Upper lobe of left lung (tissue), 4 donors: ENCODE results near the gene HCST.
A peak's percentile ranks its signal among the peaks of the same experiment; 100 is the strongest.

Source experiments
- CTCF ChIP-seq, 6 experiments: fragments of 450-650 bp in 4 of 6; fragments of 200-600 bp in 2 of 6; sonication (generic) in 2 of 6; IDR thresholded peaks; one replicate each; pipeline ENCODE4 v1.5.1; 2016 to 2019; ENCODE audit warnings: antibody characterized with exemption in 6 of 6
- EP300 ChIP-seq, 4 donors: sonication (generic); formaldehyde crosslinking; IDR thresholded peaks; one replicate each; pipeline ENCODE4 v1.5.1; 2017; ENCODE audit warnings: antibody characterized with exemption in 4 of 4, control low read depth in 2 of 4
- POLR2A ChIP-seq, 4 donors: fragments of 450-650 bp; IDR thresholded peaks; one replicate each; pipeline ENCODE4 v1.5.1; 2016 to 2017; ENCODE audit warnings: antibody characterized with exemption in 4 of 4, mild to moderate bottlenecking in 2 of 4
- POLR2AphosphoS5 ChIP-seq, 2 donors: sonication (generic); formaldehyde crosslinking; IDR thresholded peaks; one replicate each; pipeline ENCODE4 v1.5.1; 2017; ENCODE audit warnings: antibody characterized with exemption in 2 of 2

DNA sequence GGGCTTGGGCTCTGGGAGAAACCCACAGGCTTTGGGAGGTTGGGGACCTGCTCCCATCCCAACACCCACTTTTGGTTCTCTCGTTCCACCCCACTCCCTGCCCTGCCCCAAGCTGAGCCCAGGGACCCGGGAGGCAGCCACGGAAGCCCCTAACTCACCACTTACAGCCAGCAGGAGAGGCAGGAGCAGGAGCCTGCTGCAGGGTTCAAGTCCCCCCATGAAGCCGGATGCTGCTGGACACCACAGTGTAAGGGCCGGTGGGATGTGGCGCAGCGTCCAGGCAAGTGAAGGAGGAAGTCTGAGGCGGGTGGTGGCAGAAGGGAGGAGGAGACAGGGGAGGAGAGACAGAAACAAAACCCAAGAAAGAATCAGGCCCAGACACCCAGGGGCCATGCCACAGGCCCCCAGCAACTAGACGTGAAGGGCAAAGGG, 5.7 kb downstream of the HCST start, which contains the start of gene TYROBP:
- TF ChIP-seq CTCF (IDR thresholded peaks at IDR 0.05) (no peak), POLR2A (IDR thresholded peaks at IDR 0.05) (peak in 3 of 4 donors; percentile 25 to 83 (median 46)), POLR2AphosphoS5 (IDR thresholded peaks at IDR 0.05) (peak; percentile 42 to 71), EP300 (IDR thresholded peaks at IDR 0.05) (no peak)
